B cell (primary cell): ENCODE measurements around the gene ZNF775. TPM values are rescaled to one million over a fixed set of nuclear protein-coding genes. Genes with fewer than 3 reads are reported as not detected.

Experiments
- ATAC-seq: fragments of 200-7000 bp; cut with Tn5 transposase; one replicate; pipeline ENCODE4 v1.10.0; 2021; ENCODE audit warnings: low read depth, mild to moderate bottlenecking, moderate number of reproducible peaks, moderate library complexity
- CTCF ChIA-PET: fragments of 350-600 bp; sonication (Branson Sonifier 250); formaldehyde crosslinking; loops from one replicate; lab custom pipeline; 2021; ENCODE audit warnings: antibody characterized with exemption, inconsistent platforms; lab: Charles Lee
- POLR2A ChIA-PET: fragments of 350-600 bp; sonication (Branson Sonifier 250); formaldehyde crosslinking; loops from one replicate; lab custom pipeline; 2021; ENCODE audit warnings: antibody characterized with exemption; lab: Charles Lee
- DNase-seq: peaks from one replicate; pipeline ENCODE4 v3.0.0; 2013
- H2AFZ ChIP-seq: 2 replicates; pipeline ENCODE4 v1.6.1; 2012; ENCODE audit warnings: mild to moderate bottlenecking, low read depth, low read length; ENCODE audit not compliant: insufficient read depth, poor library complexity, severe bottlenecking
- H3K27ac ChIP-seq, 2 donors: 1 replicate in 1 of 2; 2 replicates in 1 of 2; pipeline ENCODE4 v1.5.1; 2012 to 2013; ENCODE audit warnings: low read length in 2 of 2, mild to moderate bottlenecking in 2 of 2, moderate library complexity in 1 of 2
- H3K27me3 ChIP-seq, 4 experiments: fragments of 200-600 bp in 1 of 4; sonication (generic) in 1 of 4; replicated peaks in 1 of 4; 1 replicate in 2 of 4; 2 replicates in 2 of 4; pipeline versions ENCODE4 v1.6.1 to v1.7.0; 2013 to 2016; ENCODE audit warnings: low read length in 3 of 4, mild to moderate bottlenecking in 2 of 4, mixed read lengths in 1 of 4, moderate library complexity in 1 of 4; ENCODE audit not compliant: insufficient read depth in 4 of 4, control insufficient read depth in 3 of 4; ENCODE audit errors: control extremely low read depth in 1 of 4
- H3K36me3 ChIP-seq, 2 experiments: replicated peaks in 1 of 2; 1 replicate in 1 of 2; 2 replicates in 1 of 2; pipeline versions ENCODE4 v1.6.1 to v1.7.1; 2013; ENCODE audit warnings: low read length in 1 of 2; ENCODE audit not compliant: insufficient read depth in 2 of 2, control insufficient read depth in 1 of 2; ENCODE audit errors: control extremely low read depth in 1 of 2, extremely low read depth in 1 of 2
- H3K4me1 ChIP-seq, 2 donors: fragments of 200-600 bp in 1 of 2; sonication (generic) in 1 of 2; 1 replicate in 1 of 2; 2 replicates in 1 of 2; pipeline versions ENCODE4 v1.5.1 to v1.6.1; 2013 to 2017; ENCODE audit warnings: low read length in 2 of 2; ENCODE audit not compliant: control insufficient read depth in 2 of 2, insufficient read depth in 2 of 2
- H3K4me2 ChIP-seq: replicated peaks from 2 replicates; pipeline ENCODE3; 2012; ENCODE audit warnings: mild to moderate bottlenecking, low read depth, low read length; ENCODE audit not compliant: poor library complexity, severe bottlenecking
- H3K4me3 ChIP-seq, 5 experiments: fragments of 200-600 bp in 1 of 5; sonication (generic) in 1 of 5; 1 replicate in 3 of 5; 2 replicates in 2 of 5; pipeline versions ENCODE4 v1.5.1 to v1.7.0; 2011 to 2016; ENCODE audit warnings: low read length in 4 of 5, mild to moderate bottlenecking in 4 of 5, low read depth in 2 of 5, control low read depth in 1 of 5, moderate library complexity in 1 of 5; ENCODE audit not compliant: insufficient read depth in 1 of 5; ENCODE audit errors: control extremely low read depth in 1 of 5, extremely low read depth in 1 of 5
- H3K79me2 ChIP-seq: fragments of 200-600 bp; sonication (generic); one replicate; pipeline ENCODE4 v1.6.0; 2016; ENCODE audit warnings: low read length; ENCODE audit not compliant: control insufficient read depth, insufficient read depth
- H3K9ac ChIP-seq: fragments of 200-600 bp; sonication (generic); 2 replicates; pipeline ENCODE4 v1.6.1; 2017; ENCODE audit warnings: mild to moderate bottlenecking, low read length, moderate library complexity
- H3K9me3 ChIP-seq, 3 donors: one replicate each; pipeline versions ENCODE4 v1.6.1 to v1.7.1; 2013; ENCODE audit warnings: low read length in 2 of 3; ENCODE audit not compliant: control insufficient read depth in 2 of 3, insufficient read depth in 1 of 3; ENCODE audit errors: control extremely low read depth in 1 of 3
- H4K20me1 ChIP-seq: 2 replicates; pipeline ENCODE4 v1.6.0; 2012; ENCODE audit warnings: mild to moderate bottlenecking, low read length; ENCODE audit not compliant: insufficient read depth, control insufficient read depth, poor library complexity, severe bottlenecking
- H3K27ac Mint-ChIP-seq: one replicate; pipeline ENCODE4 v1.8.0; 2021; ENCODE audit warnings: mixed read lengths
- H3K27me3 Mint-ChIP-seq: one replicate; pipeline ENCODE4 v1.8.0; 2021; ENCODE audit warnings: mixed read lengths
- H3K4me1 Mint-ChIP-seq: one replicate; pipeline ENCODE4 v1.8.0; 2021; ENCODE audit warnings: mixed read lengths
- H3K4me3 Mint-ChIP-seq: one replicate; pipeline ENCODE4 v1.8.0; 2021; ENCODE audit warnings: mixed read lengths
- H3K9me3 Mint-ChIP-seq: one replicate; pipeline ENCODE4 v1.8.0; 2022; ENCODE audit warnings: mixed read lengths; ENCODE audit not compliant: insufficient read depth
- EZH2 ChIP-seq: IDR thresholded peaks from 2 replicates; pipeline ENCODE4 v1.6.1; 2012; ENCODE audit warnings: borderline replicate concordance, low read depth, mild to moderate bottlenecking, moderate library complexity, low read length; ENCODE audit not compliant: insufficient read depth, poor library complexity, severe bottlenecking
- WGBS: methylation state at CpG from one replicate; pipeline ENCODE4 v1.1.5; 2013; ENCODE audit warnings: missing lambda C conversion rate; ENCODE audit not compliant: insufficient coverage; 5-methylcytosine and 5-hydroxymethylcytosine counted together
- intact Hi-C: fragments of 100-400 bp; cut with micrococcal nuclease; formaldehyde crosslinking; loops from one replicate; pipeline ENCODE4 v1.10.0; 2022
- polyA plus RNA-seq: library from polyadenylated mRNA; depleted of rRNA; stranded (reverse); fragments of >200 nt; gene quantifications from 2 replicates; pipeline ENCODE4 v1.2.3, GENCODE V29; 2012
- total RNA-seq, 2 donors: library from RNA; stranded (reverse); fragments of 120-200 nt in 1 of 2; gene quantifications; 1 replicate in 1 of 2; 2 replicates in 1 of 2; pipeline versions ENCODE4 v1.2.3 to v1.2.4, GENCODE V29; 2013 to 2022
- TF ChIP-seq, protein P1 (sequence below): fragments of 200-600 bp; IDR thresholded peaks from one replicate; pipeline ENCODE4 v1.8.0; 2022; ENCODE audit warnings: antibody characterized with exemption, mild to moderate bottlenecking

ZNF775 gene
- total and polyA plus RNA-seq, 2 donors (not counting 1 experiment from before 2014, with no cell fraction given): 4.2 to 12.1 TPM

DNA sequence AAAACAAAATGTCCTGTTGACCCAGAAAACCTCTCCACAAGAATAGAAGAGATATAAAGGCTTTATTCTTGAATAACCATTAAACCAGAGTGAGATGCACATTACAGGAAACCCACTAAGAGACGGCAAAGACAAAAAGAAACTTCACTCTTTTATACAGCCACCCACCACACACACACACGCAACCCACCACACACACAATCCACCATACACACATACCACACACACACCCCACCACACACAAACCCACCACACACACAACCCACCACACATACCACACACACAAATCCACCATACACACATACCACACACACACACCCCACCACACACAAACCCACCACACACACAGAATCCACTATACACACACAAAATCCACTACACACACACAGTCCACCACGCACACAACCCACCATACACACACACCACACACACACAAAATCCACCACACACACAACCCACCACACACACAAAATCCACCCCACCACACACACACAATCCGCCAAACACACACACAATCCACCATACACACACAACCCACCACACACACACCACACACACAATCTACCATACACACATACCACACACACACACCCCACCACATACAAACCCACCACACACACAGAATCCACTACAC is 20.0 kb upstream of the ZNF775 start:
- H3K4me3 Mint-ChIP-seq: no peak overlapping the region
- H3K4me1 ChIP-seq: peaks cover 26 to 35% of the 10 kb centered on the region in 2 donors
- DNase-seq: no peak

More for the DNA sequence above, 20.0 kb upstream of the ZNF775 start:
- intact Hi-C loops: loop anchor here (5.0 kb wide), 1 partner anchor 37 kb away; the partner anchor contains the start of genes ACTR3C and LRRC61
- H2AFZ ChIP-seq: no peak overlapping the region
- no peaks in the 10 kb centered on the region for H4K20me1 ChIP-seq
- no peaks in the 10 kb centered on the region for H3K9me3 ChIP-seq
- TF ChIP-seq, protein P1, sequence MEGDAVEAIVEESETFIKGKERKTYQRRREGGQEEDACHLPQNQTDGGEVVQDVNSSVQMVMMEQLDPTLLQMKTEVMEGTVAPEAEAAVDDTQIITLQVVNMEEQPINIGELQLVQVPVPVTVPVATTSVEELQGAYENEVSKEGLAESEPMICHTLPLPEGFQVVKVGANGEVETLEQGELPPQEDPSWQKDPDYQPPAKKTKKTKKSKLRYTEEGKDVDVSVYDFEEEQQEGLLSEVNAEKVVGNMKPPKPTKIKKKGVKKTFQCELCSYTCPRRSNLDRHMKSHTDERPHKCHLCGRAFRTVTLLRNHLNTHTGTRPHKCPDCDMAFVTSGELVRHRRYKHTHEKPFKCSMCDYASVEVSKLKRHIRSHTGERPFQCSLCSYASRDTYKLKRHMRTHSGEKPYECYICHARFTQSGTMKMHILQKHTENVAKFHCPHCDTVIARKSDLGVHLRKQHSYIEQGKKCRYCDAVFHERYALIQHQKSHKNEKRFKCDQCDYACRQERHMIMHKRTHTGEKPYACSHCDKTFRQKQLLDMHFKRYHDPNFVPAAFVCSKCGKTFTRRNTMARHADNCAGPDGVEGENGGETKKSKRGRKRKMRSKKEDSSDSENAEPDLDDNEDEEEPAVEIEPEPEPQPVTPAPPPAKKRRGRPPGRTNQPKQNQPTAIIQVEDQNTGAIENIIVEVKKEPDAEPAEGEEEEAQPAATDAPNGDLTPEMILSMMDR: no peak
- no peak for TF ChIP-seq EZH2
- ChIA-PET POLR2A (no interaction called here), CTCF (interaction anchor here (1.4 to 4.9 kb wide), 5 partner anchors 9 to 63 kb away, joined by 6 to 59 read pairs (median 8); partner anchors contain the start of gene REPIN1)
- no peak overlapping the region for H3K4me3 ChIP-seq
- peaks cover 45% of the 10 kb centered on the region for H3K4me1 Mint-ChIP-seq
- no peaks in the 10 kb centered on the region for H3K27me3 Mint-ChIP-seq
- no peaks in the 10 kb centered on the region for H3K79me2 ChIP-seq
- no peak overlapping the region for H3K4me2 ChIP-seq
- H3K9me3 Mint-ChIP-seq: no peaks in the 10 kb centered on the region
- H3K27ac Mint-ChIP-seq: no peak overlapping the region
- no peaks in the 10 kb centered on the region for H3K27me3 ChIP-seq
- ATAC-seq: no peak
- H3K9ac ChIP-seq: no peak overlapping the region
- no peak overlapping the region for H3K27ac ChIP-seq
- H3K36me3 ChIP-seq: no peaks in the 10 kb centered on the region
- WGBS: 74% methylated on average over 4 of the region's 4 CpGs
